HTERT RPE-1 (cell line): Measurements from ENCODE around the gene ZNF574.

Experiments
- in situ Hi-C: fragments of 300-500 bp; cut with MboI; formaldehyde crosslinking; loops from 4 replicates; pipeline ENCODE4 v1.14.3; 2020; ENCODE audit warnings: low sequenced_read_pairs

The ZNF574 gene

DNA sequence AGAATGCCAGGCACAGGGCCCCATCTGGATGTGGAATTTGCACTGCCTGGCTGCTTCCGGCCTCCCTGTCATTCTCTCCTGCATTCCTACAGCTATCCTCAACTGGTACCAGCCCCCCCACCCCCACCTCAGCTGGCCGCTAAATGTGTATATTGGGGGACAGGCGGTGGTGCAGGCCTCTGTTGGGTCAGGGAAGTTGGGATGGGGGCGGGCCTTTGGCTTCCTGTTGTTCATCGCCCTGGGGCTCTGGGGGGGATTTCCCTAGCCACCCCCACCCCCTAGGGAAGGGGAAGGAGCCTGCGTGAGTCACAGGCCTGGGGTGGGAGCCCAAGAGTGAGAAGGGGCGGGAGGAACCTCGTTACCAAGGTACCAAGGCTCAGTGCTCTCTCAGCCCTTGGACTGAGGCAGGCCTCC is 45.7 kb downstream of the ZNF574 start:
- in situ Hi-C loops = no loop called here

DNA sequence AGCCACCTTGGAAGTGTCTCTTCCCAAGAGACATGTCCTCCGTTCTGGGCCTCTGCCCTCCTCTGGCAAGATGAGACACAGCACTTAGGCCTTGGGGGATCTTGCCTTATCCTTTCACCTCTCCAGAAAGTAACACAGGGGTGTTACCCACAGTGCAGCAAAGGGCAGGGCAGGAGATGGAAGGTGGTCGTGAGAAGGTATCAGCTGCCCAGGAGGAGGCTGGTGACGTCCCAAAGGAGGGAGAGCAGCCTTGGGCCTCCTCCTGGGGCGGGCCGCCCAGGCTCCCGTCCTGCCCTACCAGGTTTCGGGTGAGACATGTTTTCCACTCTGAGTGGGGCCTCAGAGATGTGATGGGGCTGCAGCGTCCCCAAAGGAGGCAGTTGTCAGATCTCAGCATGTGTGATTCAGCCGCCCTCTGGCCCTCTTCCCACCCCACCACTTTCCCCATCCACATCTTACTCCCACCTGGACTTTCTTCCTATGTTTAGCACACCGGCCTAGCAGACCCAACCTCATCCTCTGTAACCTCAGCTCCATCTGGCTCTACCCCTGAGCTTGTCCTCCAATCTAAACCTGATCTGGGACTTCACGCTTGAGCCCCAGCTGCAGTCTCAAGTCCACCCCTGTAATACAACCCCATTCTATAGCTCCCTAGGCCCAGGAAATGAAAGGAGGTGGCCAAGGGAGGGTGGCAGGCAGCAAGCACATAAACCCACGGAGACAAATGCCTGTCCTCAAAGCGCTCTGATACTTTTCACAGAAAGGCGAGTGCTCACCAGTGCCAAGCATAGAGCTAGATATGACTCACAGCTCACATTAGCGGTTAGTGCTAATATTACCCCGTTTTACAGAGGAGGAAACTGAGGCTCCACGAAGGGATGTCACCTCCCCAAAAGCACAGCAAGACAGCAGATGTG is 47.0 kb downstream of the ZNF574 start:
- in situ Hi-C loops = no loop called here

DNA sequence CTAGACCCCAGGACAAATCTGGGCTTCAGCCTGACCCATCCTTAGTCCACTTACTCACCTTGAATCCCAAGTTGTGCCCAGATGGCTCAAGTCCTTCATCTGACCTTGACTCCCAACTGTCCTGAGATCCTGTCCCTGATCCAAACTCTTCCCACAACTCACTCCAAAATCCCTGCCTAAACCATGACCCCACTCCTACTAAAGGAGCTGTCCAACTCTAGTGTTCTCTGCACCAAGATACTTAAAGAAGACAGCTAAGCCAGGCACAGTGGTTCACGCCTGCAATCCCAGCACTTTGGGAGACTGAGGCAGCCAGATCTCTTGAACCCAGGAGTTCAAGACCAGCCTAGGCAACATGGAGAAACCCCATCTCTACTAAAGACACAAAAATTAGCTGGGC is 47.8 kb downstream of the ZNF574 start:
- in situ Hi-C loops = no loop called here

DNA sequence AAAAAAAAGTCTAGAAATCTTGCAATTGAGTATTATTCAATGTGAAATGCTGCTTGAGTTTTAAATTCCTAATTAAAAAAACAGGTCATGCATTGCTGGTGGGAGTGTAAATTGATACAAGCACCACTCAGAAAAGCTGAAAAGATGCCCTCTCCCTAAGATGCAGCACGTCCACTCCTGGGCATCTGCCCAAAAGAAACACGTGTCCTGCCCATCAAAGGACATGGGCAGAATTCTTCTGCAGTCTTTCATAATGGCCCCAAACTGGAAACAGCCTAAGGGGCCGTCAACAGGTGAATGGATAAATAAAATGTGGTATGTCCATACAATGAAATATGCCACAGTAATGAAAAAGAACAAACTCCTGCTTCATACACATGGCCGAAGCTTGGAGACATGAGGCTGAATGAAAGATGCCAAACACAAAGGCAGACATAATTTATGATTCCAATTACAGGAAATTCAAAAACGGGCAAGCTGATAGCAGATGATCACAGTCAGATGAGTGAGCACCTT is 48.5 kb downstream of the ZNF574 start:
- in situ Hi-C loops = no loop called here

DNA sequence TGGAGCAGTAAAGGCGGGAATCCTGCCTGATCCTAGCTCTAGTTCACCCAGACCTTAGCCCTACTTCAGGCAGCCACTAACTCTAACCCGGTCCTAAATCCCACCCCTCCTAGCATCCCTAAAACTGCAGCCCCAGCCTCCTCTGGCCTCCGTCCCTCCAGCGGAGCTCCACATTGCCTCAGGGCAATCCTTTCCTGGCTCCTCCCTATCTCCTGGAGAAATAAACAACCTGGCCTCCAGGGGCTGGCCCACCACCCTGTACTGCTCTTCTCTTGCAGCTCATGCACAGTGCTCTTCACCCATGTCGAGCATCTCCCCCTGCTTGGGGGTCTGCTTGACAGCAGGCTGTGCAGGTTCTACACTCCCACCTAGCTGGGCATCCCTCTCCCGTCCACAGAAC is 49.6 kb downstream of the ZNF574 start:
- in situ Hi-C loops = no loop called here

DNA sequence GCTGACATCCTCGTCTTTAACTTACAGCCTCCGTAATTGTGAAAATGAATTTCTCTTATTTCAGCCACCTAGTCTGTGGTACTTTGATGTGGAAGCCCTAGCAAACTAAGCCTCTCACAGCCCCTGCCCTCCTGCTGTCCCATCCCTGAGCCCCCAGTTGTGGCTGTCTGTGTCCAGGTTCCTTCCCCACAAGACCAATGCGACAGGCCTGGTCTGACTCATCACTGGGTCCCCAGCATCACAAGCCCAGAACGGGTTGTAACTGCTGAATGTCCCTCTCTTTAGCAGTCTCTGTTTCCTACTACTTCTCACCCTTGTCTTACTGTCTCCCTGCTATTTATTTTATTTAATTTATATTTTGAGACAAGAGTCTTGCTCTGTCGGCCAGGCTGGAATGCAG is 50.6 kb downstream of the ZNF574 start:
- in situ Hi-C loops = no loop called here

DNA sequence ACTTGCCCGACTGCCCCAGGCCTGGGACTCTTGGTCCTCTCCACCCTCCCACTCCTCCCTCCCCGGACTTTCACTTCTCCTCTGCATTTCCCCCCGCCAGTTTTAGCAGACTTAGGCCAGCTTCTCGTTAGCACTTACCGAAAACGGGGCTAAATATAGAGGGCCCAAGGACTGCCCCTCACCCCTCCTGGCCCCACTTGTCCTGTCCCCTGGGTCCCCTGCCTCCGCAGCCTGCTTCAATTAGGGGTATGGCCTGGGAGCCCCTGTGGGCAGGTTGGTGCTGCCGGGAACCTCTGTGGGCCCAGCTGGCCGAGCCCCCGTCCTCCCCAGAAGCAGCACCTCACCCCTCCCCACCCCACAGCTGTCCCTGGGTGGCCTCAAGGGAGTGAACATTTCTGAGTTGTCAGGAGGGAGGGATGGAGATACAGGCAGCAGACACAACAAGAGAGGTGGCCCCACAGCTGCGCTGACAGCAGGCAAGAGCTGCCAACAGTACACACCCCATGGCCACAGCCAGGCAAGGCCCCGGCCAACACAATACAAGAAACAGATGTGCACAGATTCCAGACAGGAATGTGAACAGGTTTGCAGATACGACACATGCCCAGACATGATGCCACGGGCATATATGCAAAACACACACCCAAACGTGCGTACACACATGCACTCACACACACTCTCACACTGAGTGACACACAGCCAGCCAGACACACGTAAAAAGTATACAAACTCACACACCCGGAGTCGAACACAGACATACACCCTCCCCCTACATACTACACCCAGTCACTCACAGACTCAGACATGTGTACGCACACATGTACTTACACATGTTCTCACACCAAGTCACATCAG is 53.7 kb downstream of the ZNF574 start:
- in situ Hi-C loops = no loop called here

DNA sequence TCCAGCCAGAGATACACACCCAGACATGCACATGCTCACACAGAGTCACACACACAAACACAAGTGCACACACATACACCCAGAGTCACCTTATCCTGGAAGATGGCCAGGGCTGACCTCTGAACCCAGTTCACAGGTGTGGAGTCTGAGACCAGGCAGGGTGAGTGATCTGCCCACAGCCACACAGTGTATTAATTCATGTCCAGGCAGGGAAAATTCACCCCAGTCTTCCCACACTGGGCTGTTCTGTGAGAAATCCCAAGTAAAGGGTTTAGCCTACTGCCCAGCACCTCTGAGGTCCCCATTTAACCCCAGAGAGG is 54.2 kb downstream of the ZNF574 start:
- in situ Hi-C loops = no loop called here
